Thymus (tissue), 11 donors: Measurements from ENCODE around the gene IREB2. TPM values are rescaled to one million over a fixed set of nuclear protein-coding genes. Genes with fewer than 3 reads are reported as not detected.

Experiments
- DNase-seq, 9 donors: peaks; one replicate each; pipeline ENCODE4 v3.0.0-alpha.2; 2013; ENCODE audit warnings: low spot score in 9 of 9, low read depth in 6 of 9, missing footprints in 1 of 9
- H3K27ac ChIP-seq, 2 donors: one replicate each; pipeline ENCODE4 v1.5.1; 2013; ENCODE audit warnings: control low read depth in 1 of 2, low read depth in 1 of 2, low read length in 1 of 2, mild to moderate bottlenecking in 1 of 2, moderate library complexity in 1 of 2
- H3K27me3 ChIP-seq, 2 donors: one replicate each; pipeline ENCODE4 v1.5.1; 2013; ENCODE audit warnings: low read length in 1 of 2; ENCODE audit not compliant: control insufficient read depth in 2 of 2, insufficient read depth in 1 of 2
- H3K36me3 ChIP-seq, 2 donors: one replicate each; pipeline ENCODE4 v1.5.1; 2013; ENCODE audit warnings: low read length in 1 of 2, mild to moderate bottlenecking in 1 of 2, moderate library complexity in 1 of 2; ENCODE audit not compliant: control insufficient read depth in 2 of 2, insufficient read depth in 2 of 2
- H3K4me1 ChIP-seq, 2 donors: one replicate each; pipeline ENCODE4 v1.5.1; 2013; ENCODE audit warnings: low read length in 2 of 2; ENCODE audit not compliant: control insufficient read depth in 2 of 2, insufficient read depth in 2 of 2
- H3K4me3 ChIP-seq, 2 donors: one replicate each; pipeline ENCODE4 v1.5.1; 2013; ENCODE audit warnings: low read length in 2 of 2, control low read depth in 1 of 2, mild to moderate bottlenecking in 1 of 2
- H3K9me3 ChIP-seq, 2 donors: one replicate each; pipeline ENCODE4 v1.5.1; 2013; ENCODE audit warnings: low read length in 1 of 2, mild to moderate bottlenecking in 1 of 2; ENCODE audit not compliant: control insufficient read depth in 2 of 2, insufficient read depth in 1 of 2
- WGBS: extraction: QIAGEN DNeasy Blood & Tissue Kit; methylation state at CpG from one replicate; pipeline ENCODE4 v1.1.7; 2013; 5-methylcytosine and 5-hydroxymethylcytosine counted together
- polyA plus RNA-seq: library from polyadenylated mRNA; stranded (reverse); fragments of 200-250 nt; gene quantifications from one replicate; pipeline ENCODE4 v1.2.3, GENCODE V29; 2013
- total RNA-seq: library from RNA; stranded (reverse); fragments of 120-200 nt; gene quantifications from one replicate; pipeline ENCODE4 v1.2.4, GENCODE V29; 2013
- donor health status: healthy.

The IREB2 gene
- total and polyA plus RNA-seq, 2 donors = 20.5 to 20.6 TPM

GRCh38 chr15:78461171-78461888 is 23.3 kb downstream of the IREB2 start:
- Histone ChIP-seq H3K4me1 (no peaks in the 10 kb centered on the region), H3K4me3 (no peak overlapping the region), H3K36me3 (peaks cover 17 to 37% of the 10 kb centered on the region in 2 donors), H3K27ac (no peak overlapping the region), H3K9me3 (no peaks in the 10 kb centered on the region), H3K27me3 (no peaks in the 10 kb centered on the region)
- WGBS = 21% methylated on average over 3 of the region's 3 CpGs
- peak in 4 of 9 donors; percentile 5 to 43 (median 26) for DNase-seq

DNA sequence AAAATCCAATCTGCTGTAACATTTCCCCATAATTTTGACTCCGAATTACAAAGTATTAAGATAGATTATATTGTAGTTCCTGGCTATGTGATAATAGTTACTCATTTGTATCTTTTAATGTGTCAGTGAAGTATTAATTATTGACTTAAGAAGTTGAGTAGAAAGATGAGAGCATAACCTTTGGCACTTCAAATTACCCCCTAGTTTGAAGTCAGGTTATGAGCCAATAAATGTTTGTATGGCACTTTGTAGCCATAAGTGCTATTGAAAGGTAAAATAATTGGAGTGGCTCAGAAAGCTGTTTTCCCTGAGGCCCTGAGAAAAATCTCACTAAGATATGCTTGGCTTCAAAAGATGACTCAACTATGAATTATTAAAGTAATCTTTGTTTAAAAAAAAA is 31.0 kb downstream of the IREB2 start:
- Histone ChIP-seq H3K9me3 (no peaks in the 10 kb centered on the region), H3K36me3 (peaks cover 39 to 64% of the 10 kb centered on the region in 2 donors), H3K27me3 (no peaks in the 10 kb centered on the region), H3K4me1 (no peaks in the 10 kb centered on the region), H3K4me3 (no peak overlapping the region), H3K27ac (no peak overlapping the region)
- 99% methylated on average over 1 of the region's 1 CpG for WGBS
- DNase-seq = no peak

- H3K4me1 ChIP-seq = no peaks in the 10 kb centered on the region
- DNase-seq = no peak
- H3K27me3 ChIP-seq = no peaks in the 10 kb centered on the region
- no peak overlapping the region for H3K4me3 ChIP-seq
- 79% methylated on average over 5 of the region's 5 CpGs for WGBS
- no peak overlapping the region for H3K27ac ChIP-seq
- H3K9me3 ChIP-seq = no peaks in the 10 kb centered on the region
- H3K36me3 ChIP-seq = peaks cover 33 to 62% of the 10 kb centered on the region in 2 donors
These were observed 39.3 kb downstream of the IREB2 start for GRCh38 chr15:78477295-78477694.

DNA sequence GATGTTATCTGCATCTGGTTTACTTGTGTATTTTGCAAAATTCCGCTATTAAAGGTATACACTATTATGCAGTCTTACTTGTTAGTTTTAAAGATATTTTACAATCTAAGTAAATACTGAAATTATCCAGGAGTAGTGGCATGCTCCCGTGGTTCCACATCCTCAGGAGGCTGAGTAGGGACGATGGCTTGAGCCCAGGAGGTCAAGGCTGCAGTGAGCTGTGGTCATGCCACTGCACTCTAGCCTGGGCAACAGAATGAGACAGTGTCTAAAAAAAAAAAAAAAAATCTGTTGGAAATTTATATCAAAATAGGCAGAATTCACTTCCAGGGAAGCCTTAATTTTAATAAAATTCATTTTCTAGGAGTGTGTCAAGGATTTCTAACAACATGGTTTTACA is 41.6 kb downstream of the IREB2 start:
- H3K9me3 ChIP-seq = no peaks in the 10 kb centered on the region
- H3K4me3 ChIP-seq = no peak overlapping the region
- WGBS = 97% methylated on average over 3 of the region's 3 CpGs
- DNase-seq = no peak
- H3K36me3 ChIP-seq = peaks cover 37 to 68% of the 10 kb centered on the region in 2 donors
- no peaks in the 10 kb centered on the region for H3K4me1 ChIP-seq
- no peak overlapping the region for H3K27ac ChIP-seq
- H3K27me3 ChIP-seq = no peaks in the 10 kb centered on the region

DNA sequence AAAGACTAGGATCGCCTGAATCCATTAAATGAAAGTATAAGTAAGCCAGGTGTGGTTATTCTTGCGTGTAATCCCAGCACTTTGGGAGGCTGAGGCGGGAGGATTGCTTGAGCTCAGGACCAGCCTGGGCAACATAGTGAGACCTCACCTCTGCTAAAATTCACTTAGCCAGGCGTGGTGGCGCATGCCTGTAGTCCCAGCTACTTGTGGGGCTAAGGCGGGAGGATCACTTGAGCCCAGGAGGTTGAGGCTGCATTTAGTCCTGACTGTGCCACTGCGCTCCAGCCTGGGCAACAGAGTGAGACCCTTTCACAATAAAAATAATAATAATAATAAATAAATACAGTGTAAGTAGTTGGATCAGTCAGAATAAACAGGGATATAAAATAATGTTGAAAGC is 43.9 kb downstream of the IREB2 start:
- Histone ChIP-seq H3K9me3 (no peaks in the 10 kb centered on the region), H3K27ac (no peak overlapping the region), H3K27me3 (no peaks in the 10 kb centered on the region), H3K36me3 (peaks cover 39 to 67% of the 10 kb centered on the region in 2 donors), H3K4me3 (no peak overlapping the region), H3K4me1 (no peaks in the 10 kb centered on the region)
- no peak for DNase-seq
- 92% methylated on average over 7 of the region's 7 CpGs for WGBS

DNA sequence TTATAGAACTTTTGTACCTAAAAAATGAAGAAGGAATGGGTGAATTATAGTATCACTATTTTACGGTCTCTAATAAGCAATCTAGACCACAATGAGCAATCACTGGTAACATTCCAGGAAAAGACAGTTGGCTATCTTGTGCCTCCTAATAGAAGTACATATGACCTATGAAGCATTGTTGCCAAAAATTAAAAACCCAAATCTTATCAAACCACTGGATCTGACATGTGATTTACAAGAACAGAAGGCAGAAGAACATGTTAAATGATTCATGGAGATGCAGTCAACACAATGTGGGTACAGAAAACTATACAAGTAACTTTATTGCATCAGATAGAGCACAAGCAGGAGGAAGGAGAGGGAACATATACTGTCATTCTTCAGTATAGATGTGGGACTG is 54.9 kb downstream of the IREB2 start:
- no peak overlapping the region for H3K4me3 ChIP-seq
- H3K27me3 ChIP-seq = no peaks in the 10 kb centered on the region
- no peak overlapping the region for H3K27ac ChIP-seq
- H3K36me3 ChIP-seq = peaks cover 26 to 82% of the 10 kb centered on the region in 2 donors
- no peak for DNase-seq
- no peaks in the 10 kb centered on the region for H3K9me3 ChIP-seq
- peaks cover 0 to 6% of the 10 kb centered on the region in 2 donors for H3K4me1 ChIP-seq
- 97% methylated on average over 1 of the region's 1 CpG for WGBS

- Histone ChIP-seq H3K27me3 (peaks cover 0 to 1% of the 10 kb centered on the region in 2 donors), H3K4me3 (no peak overlapping the region), H3K4me1 (peaks cover under 1 to 2% of the 10 kb centered on the region in 2 donors), H3K36me3 (peaks cover 6 to 23% of the 10 kb centered on the region in 2 donors), H3K9me3 (no peaks in the 10 kb centered on the region), H3K27ac (no peak overlapping the region)
- 98% methylated on average over 4 of the region's 4 CpGs for WGBS
- no peak for DNase-seq
These were observed 63.8 kb downstream of the IREB2 start for GRCh38 chr15:78501857-78502256.

GRCh38 chr15:78502641-78503040 is 64.6 kb downstream of the IREB2 start:
- WGBS = over 99% methylated on average over 2 of the region's 2 CpGs
- DNase-seq = no peak
- H3K4me3 ChIP-seq = no peak overlapping the region

GRCh38 chr15:78506971-78507830 is 69.2 kb downstream of the IREB2 start, which contains the start of gene HYKK:
Gene HYKK (plus strand): TSS chr15:78507577. CDS start chr15:78513089, 5,512 bp downstream.
- Histone ChIP-seq H3K9me3 (peaks cover 0 to 9% of the 10 kb centered on the region in 2 donors), H3K4me3 (peak within 1 kb of the TSS; percentile 61 to 66), H3K4me1 (peaks cover 10 to 13% of the 10 kb centered on the region in 2 donors), H3K36me3 (no peaks in the 10 kb centered on the region), H3K27me3 (peaks cover 0 to 22% of the 10 kb centered on the region in 2 donors), H3K27ac (no peak within 1 kb of the TSS)
- WGBS = 2% methylated on average over 63 of the region's 63 CpGs
- DNase-seq = peak; percentile 55 to 91 (median 79)

More at GRCh38 chr15:78502641-78503040, 64.6 kb downstream of the IREB2 start:
- Histone ChIP-seq H3K9me3 (peaks cover 0 to 6% of the 10 kb centered on the region in 2 donors), H3K36me3 (peaks cover 6 to 16% of the 10 kb centered on the region in 2 donors), H3K27me3 (peaks cover 0 to 9% of the 10 kb centered on the region in 2 donors), H3K4me1 (peaks cover 3 to 5% of the 10 kb centered on the region in 2 donors), H3K27ac (no peak overlapping the region)
